ENCODE data around the gene RSKR. TPM values are rescaled to one million over a fixed set of nuclear protein-coding genes. Genes with fewer than 3 reads are reported as not detected.
"Not testable (repeated sequence)": the region's sequence is repeated elsewhere in the genome, so short reads cannot be mapped to it uniquely, and the experiment has no call there.

The RSKR gene
- total RNA-seq, 1 donor from 2014 or later, result 25.1 TPM

DNA sequence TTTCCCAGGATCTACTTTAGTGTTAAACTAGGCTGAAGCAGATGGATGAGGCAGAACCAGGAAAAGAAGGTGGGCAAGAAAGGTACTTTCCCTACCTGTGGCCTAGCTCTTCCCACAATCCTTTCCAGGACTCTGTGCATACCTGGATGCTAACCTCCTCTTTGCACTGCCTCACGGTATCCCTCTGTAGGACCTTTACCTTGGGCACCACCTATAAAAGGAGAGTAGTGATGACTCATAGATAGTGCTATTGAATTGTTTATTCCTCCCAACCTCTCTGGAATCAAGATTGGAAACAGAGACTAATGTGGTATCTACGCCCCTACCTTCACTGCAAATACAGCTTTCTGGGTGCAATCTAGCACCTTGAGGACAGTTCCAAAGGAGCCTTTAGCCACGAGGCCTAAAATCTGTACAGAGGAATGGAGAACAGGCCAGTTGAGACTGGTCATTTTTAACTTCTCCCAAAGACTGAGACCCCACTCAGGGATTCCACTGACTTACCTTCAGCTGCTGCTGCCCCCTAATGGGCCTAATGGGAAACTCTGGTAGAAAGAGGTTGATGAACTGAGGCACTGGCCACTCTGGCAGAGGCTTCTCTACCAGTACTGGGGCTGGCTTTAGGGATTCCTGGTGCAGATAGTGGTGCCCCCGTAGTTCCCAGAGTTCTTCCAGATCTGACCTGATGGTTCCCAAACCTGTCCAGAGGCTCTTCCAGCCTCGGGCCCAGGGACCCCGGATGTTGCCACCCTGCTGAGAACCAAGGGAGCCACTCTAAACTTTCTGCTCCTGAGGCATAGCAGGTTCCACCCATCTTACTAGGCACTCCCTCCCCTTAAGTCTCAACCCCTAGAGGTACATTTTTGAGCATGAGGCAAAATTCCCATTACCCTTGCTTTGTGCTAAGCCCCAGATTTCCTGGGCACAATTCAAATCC lies 781 bp downstream of the RSKR start:
- TF ChIP-seq, protein P1, sequence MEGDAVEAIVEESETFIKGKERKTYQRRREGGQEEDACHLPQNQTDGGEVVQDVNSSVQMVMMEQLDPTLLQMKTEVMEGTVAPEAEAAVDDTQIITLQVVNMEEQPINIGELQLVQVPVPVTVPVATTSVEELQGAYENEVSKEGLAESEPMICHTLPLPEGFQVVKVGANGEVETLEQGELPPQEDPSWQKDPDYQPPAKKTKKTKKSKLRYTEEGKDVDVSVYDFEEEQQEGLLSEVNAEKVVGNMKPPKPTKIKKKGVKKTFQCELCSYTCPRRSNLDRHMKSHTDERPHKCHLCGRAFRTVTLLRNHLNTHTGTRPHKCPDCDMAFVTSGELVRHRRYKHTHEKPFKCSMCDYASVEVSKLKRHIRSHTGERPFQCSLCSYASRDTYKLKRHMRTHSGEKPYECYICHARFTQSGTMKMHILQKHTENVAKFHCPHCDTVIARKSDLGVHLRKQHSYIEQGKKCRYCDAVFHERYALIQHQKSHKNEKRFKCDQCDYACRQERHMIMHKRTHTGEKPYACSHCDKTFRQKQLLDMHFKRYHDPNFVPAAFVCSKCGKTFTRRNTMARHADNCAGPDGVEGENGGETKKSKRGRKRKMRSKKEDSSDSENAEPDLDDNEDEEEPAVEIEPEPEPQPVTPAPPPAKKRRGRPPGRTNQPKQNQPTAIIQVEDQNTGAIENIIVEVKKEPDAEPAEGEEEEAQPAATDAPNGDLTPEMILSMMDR (IDR thresholded peaks at IDR 0.05; ENCODE audit: unreplicated experiment), result peak; percentile 68
- Mint-ChIP-seq H3K4me1 (ENCODE audit: unreplicated experiment) (peaks cover 27% of the 10 kb centered on the region), H3K27ac (ENCODE audit: unreplicated experiment) (peak overlapping the region; percentile 94), H3K9me3 (ENCODE audit: unreplicated experiment) (no peaks in the 10 kb centered on the region), H3K4me3 (ENCODE audit: unreplicated experiment) (peak overlapping the region; percentile 17), H3K36me3 (ENCODE audit: low read depth, unreplicated experiment) (peaks cover 54% of the 10 kb centered on the region), H3K27me3 (ENCODE audit: unreplicated experiment) (peaks cover 3% of the 10 kb centered on the region)
- DNase-seq (ENCODE audit: low spot score), result peak; percentile 62

DNA sequence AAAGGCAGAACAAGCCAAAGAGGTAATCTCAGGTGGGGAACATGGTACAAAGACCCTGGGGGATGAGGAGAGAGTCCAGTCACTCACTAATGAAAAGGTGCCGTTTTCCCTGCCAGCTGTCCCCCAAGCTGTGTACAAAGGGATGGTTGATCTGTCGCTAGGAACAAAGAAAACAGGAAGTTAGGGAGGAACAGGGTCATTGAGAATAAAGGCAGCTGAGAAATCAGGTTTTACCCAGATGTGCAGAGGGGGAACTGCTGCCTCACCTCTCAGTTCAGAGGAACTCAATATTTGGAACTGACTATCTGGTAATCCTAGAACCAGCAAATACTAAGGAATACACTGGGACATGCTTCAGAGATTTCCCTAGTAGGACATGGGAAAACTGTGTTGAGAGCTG lies 1.5 kb downstream of the RSKR start:
- Mint-ChIP-seq H3K4me3 (ENCODE audit: unreplicated experiment) (peak overlapping the region; percentile 17), H3K9me3 (ENCODE audit: unreplicated experiment) (no peaks in the 10 kb centered on the region), H3K4me1 (ENCODE audit: unreplicated experiment) (peaks cover 27% of the 10 kb centered on the region), H3K36me3 (ENCODE audit: low read depth, unreplicated experiment) (peaks cover 54% of the 10 kb centered on the region), H3K27me3 (ENCODE audit: unreplicated experiment) (peaks cover 3% of the 10 kb centered on the region), H3K27ac (ENCODE audit: unreplicated experiment) (peak overlapping the region; percentile 94)
- DNase-seq (ENCODE audit: low spot score), result no peak
- TF ChIP-seq, protein P1 (IDR thresholded peaks at IDR 0.05; ENCODE audit: unreplicated experiment), result no peak

- no peak overlapping the region for H3K27ac Mint-ChIP-seq (ENCODE audit: unreplicated experiment)
- TF ChIP-seq, protein P1 (IDR thresholded peaks at IDR 0.05; ENCODE audit: unreplicated experiment), result no peak
- H3K4me1 Mint-ChIP-seq (ENCODE audit: unreplicated experiment), result peaks cover 27% of the 10 kb centered on the region
- peaks cover 4% of the 10 kb centered on the region for H3K27me3 Mint-ChIP-seq (ENCODE audit: unreplicated experiment)
- H3K4me3 Mint-ChIP-seq (ENCODE audit: unreplicated experiment), result peak overlapping the region; percentile 21
- no peaks in the 10 kb centered on the region for H3K9me3 Mint-ChIP-seq (ENCODE audit: unreplicated experiment)
- no peak for DNase-seq (ENCODE audit: low spot score)
- peaks cover 43% of the 10 kb centered on the region for H3K36me3 Mint-ChIP-seq (ENCODE audit: low read depth, unreplicated experiment)
Observed at GRCh38 chr17:28610376-28610775, 3.6 kb downstream of the RSKR start.

DNA sequence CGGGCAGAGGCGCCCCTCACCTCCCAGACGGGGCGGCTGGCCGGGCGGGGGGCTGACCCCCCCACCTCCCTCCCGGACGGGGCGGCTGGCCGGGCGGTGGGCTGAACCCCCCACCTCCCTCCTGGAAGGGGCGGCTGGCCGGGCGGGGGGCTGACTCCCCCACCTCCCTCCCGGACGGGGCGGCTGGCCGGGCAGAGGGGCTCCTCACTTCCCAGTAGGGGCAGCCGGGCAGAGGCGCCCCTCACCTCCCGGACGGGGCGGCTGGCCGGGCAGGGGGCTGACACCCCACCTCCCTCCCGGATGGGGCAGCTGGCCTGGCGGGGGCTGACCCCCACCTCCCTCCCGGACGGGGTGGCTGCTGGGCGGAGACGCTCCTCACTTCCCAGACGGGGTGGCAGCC lies 10.0 kb downstream of the RSKR start:
- H3K36me3 Mint-ChIP-seq (ENCODE audit: low read depth, unreplicated experiment); H3K27me3 Mint-ChIP-seq (ENCODE audit: unreplicated experiment); H3K4me3 Mint-ChIP-seq (ENCODE audit: unreplicated experiment); H3K27ac Mint-ChIP-seq (ENCODE audit: unreplicated experiment); DNase-seq (ENCODE audit: low spot score); H3K9me3 Mint-ChIP-seq (ENCODE audit: unreplicated experiment); H3K4me1 Mint-ChIP-seq (ENCODE audit: unreplicated experiment): not testable (repeated sequence)

DNA sequence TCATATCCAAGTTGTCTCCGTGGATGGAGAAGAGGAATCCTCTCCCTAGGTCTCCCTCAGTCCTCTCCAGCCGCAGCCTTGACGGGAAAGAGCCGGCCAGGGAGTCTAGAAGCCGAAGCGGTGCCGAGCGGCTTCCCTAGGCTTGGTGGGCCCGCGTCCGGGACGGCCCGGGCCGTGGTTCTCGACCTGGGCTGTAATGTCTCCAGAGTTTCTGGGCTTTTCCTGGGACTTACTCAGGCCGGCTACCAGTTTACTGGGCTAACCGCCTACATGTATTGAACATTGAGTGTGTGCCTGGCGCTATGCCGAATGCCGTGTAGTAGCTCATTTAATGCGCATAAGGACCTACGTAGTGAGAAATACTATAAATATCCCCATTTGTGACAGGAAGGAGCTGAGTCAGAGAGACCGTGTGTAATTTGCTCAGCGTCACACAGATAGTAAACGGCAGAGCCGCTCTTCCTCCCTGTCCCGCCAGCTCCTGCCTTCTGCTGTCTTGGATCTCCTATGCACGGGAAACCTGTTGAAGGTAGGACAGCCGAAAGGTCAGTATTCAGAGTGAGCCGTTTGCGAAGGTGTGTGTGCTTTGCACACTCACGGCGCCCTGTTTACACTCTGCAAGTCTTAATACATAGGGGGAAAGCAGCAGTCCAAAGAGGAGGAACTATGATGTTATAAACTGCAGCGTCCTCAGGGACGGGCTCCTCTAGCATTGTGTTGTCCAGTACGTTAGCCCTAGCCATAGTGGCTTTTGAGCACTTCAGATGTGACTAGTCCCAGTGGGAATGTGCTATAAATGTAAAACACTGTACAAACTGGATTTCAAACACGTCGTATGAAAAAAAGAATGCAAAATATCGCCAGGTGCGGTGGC lies 14.4 kb downstream of the RSKR start:
- peaks cover 4% of the 10 kb centered on the region for H3K36me3 Mint-ChIP-seq (ENCODE audit: low read depth, unreplicated experiment)
- TF ChIP-seq, protein P1 (IDR thresholded peaks at IDR 0.05; ENCODE audit: unreplicated experiment), result no peak
- H3K4me3 Mint-ChIP-seq (ENCODE audit: unreplicated experiment), result peak overlapping the region; percentile 89
- H3K27ac Mint-ChIP-seq (ENCODE audit: unreplicated experiment), result peak overlapping the region; percentile 82
- peaks cover 16% of the 10 kb centered on the region for H3K4me1 Mint-ChIP-seq (ENCODE audit: unreplicated experiment)
- no peak for DNase-seq (ENCODE audit: low spot score)
- H3K27me3 Mint-ChIP-seq (ENCODE audit: unreplicated experiment), result peaks cover 1% of the 10 kb centered on the region
- H3K9me3 Mint-ChIP-seq (ENCODE audit: unreplicated experiment), result no peaks in the 10 kb centered on the region

Measured in endothelial cell (in vitro differentiated cells).